GM20431 (cell line): ENCODE results near the gene GRK3.

Experiments
- in situ Hi-C: fragments of 300-500 bp; cut with MseI, MboI; formaldehyde crosslinking; loops from one replicate; pipeline ENCODE4 v1.15.0; 2020; ENCODE audit warnings: low sequenced_read_pairs; ENCODE audit not compliant: unreplicated experiment

The GRK3 gene

DNA sequence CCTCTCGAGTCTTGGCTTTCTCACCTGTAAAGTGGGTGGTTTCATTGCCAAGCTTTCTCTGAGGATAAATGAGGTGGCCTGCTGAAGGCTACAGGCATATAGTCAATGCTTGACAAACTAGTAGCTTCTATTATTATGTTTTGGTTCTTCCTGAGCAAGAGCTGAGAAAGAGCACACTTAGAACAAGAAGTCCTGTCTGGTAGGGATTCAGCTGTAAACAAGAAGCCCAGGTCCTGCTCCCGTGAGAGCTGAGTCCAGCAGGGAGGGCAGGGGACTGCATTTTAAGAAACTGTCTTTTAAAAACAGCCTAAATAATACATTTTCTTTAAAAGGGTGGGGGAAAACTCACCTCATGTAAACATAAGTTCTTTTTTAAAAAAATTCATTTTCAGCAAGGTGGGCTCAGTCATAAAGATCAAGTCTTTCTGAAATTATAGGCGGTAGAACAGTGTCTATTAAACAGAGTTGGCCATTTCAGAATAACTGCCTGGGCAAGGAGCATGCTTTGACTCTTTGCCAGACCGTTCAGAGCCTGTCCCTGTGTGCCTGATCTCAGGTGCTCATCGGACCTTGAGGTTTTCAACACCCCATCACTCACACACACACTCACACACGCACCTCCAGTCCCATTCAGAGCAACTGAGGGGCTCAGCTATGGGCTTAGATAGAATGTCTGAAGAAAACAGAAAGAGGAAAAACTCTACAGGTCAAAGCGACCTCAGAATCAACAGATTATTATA lies 148.4 kb downstream of the GRK3 start:
- in situ Hi-C loops, result loop anchor here (25.0 kb wide), 1 partner anchor 151 kb away; the partner anchor contains the start of gene GRK3

DNA sequence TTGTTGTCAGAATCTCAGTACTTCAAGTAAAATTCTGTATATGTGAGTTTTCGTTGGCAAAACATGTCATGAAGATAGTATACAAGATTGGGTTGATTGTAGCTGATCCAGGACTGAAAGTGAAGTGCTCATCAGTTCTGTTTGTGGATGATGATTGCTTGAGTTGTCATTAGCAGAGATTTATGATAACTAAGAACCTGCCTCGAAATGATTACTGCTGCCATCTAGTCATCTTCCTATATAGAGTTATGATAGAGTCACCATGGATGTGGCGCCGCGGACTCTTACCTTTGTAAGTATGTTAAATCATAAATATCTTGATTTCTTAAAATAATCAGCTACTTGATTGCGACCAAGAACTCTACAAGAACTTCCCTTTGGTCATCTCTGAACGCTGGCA lies 149.6 kb downstream of the GRK3 start:
- in situ Hi-C loops, result loop anchor here (25.0 kb wide), 1 partner anchor 152 kb away; the partner anchor contains the start of gene GRK3

DNA sequence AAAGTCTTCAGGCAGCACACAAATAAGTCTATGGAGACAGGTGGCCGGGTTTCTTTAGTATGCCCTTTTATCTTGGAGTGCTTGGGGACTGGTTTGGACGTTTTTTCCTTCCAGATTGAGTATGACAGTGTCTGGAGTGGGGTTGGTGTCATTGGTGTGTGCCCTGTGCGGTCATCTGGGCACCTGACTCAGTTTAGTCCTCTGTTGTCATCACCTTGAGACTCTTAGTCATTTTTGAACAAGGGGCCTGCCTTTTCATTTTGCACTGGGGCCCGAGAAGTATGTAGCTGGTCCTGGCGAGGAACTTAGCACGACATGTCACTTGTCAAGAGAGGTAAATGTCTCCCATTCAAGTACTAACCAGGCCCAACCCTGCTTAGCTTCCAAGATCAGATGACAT lies 150.3 kb downstream of the GRK3 start:
- in situ Hi-C loops, result loop anchor here (25.0 kb wide), 1 partner anchor 152 kb away; the partner anchor contains the start of gene GRK3

DNA sequence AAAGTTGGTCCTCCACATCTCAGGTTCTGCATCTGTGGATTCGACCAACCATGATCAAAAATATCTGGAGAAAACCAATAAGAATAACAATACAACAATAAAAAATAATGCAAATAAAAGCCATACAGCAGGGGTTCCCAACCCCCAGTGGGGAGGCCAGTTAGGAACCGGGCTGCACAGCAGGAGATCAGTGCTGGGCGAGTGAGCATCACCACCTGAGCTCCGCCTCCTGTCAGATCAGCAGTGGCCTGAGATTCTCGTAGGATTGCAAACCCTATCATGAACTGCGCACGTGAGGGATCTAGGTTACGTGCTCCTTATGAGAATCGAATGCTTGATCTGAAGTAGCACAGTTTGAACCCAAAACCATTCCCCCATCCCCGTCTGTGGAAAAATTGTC lies 152.2 kb downstream of the GRK3 start:
- in situ Hi-C loops, result loop anchor here (25.0 kb wide), 1 partner anchor 154 kb away; the partner anchor contains the start of gene GRK3

DNA sequence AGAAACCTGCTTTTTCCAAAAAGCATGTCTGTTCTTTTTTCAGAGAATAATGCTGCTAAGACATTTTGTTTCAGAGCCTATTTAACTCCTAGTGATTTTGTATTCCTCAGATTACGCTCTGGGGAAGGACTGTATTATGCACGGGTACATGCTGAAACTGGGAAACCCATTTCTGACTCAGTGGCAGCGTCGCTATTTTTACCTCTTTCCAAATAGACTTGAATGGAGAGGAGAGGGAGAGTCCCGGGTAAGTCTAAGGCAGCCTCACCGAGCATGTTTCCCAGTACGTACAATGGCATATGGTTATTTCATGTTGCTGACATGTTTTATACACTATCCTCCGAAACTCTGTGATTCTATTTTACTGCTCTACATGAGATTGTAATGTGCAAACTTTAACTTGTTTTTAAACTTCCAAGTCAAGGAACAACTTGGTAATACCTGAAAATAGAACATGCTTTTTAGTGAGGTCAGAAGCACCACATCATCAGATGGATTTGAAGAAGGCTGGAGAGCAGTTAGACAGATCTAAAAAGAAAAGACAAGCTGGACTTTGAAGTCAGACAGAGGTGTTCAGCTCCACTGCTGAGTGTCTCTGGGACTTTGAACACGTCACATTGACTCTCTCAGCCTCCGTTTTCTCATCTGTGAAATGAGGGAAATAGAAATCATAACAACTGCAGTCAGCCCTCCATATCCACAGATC lies 153.8 kb downstream of the GRK3 start:
- in situ Hi-C loops, result loop anchor here (25.0 kb wide), 1 partner anchor 156 kb away; the partner anchor contains the start of gene GRK3

DNA sequence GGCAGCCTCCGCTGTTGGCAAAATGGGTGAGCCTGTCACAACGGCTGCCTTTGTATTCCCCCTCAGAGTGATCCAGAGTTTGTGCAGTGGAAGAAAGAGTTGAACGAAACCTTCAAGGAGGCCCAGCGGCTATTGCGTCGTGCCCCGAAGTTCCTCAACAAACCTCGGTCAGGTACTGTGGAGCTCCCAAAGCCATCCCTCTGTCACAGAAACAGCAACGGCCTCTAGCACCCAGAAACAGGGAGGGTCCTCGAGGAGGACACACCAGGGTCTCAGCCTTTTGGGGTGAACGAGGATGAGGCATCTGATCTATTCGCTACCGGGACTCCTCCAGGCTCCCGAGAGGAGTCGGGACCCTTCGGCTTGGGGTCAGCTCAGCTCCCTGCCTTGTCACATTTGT lies 157.7 kb downstream of the GRK3 start:
- in situ Hi-C loops, result loop anchor here (25.0 kb wide), 1 partner anchor 160 kb away; the partner anchor contains the start of gene GRK3

DNA sequence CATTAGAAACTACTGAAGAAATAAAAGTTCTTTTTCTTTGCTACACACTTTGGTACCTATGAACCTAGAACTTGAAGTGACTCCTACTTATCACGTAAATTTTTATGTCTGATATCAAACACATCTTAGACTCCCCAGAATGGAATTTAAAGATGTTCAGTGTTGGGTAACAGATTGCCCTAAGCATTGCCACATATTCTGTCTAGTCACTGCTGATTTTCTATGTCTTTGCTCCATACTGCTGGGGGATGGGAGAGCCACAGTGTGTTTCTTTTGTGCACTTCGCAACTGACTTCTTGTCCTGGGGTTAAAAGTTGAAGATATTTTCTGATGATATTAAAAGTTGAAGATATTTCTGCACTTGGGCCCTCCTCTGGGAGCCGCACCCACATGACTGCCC lies 158.2 kb downstream of the GRK3 start:
- in situ Hi-C loops, result loop anchor here (25.0 kb wide), 1 partner anchor 160 kb away; the partner anchor contains the start of gene GRK3

DNA sequence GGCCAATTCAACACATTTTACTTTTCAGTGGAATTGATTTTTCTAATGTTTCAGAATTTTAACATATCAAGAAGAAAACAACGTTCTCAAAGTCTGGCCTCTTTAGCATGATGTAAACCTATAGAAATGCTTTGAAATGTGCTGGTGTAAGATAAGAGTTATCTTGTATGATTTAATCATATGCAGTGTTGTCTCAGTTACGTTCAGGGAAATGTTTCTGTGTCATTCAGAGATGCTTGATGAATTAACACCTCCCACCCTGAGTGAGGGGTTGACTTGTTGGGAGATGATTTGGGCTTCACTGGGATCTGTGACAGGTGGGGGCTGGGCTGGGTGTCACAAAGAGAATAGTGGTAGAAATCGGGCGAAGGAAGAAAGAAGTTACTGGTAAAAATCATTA lies 161.8 kb downstream of the GRK3 start:
- in situ Hi-C loops, result no loop called here

DNA sequence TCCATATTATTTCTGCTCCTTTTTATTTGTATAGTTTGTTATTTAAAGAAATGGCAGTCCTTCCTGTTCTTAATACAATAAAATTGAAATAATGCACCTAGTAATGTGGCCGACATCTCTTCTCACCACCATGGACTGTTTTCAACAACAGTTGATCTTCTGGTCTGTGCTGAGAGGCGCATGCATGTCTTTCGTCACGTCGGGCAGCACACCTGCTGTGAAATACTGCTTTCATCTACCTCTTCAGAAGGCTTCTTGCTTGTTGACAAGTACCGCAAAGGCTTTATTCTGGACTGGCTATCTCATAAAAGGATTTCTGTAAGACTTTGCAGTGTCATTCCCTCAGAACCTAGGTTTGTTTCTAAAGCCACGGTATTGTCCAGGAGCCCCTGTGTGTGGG lies 163.6 kb downstream of the GRK3 start:
- in situ Hi-C loops, result no loop called here

DNA sequence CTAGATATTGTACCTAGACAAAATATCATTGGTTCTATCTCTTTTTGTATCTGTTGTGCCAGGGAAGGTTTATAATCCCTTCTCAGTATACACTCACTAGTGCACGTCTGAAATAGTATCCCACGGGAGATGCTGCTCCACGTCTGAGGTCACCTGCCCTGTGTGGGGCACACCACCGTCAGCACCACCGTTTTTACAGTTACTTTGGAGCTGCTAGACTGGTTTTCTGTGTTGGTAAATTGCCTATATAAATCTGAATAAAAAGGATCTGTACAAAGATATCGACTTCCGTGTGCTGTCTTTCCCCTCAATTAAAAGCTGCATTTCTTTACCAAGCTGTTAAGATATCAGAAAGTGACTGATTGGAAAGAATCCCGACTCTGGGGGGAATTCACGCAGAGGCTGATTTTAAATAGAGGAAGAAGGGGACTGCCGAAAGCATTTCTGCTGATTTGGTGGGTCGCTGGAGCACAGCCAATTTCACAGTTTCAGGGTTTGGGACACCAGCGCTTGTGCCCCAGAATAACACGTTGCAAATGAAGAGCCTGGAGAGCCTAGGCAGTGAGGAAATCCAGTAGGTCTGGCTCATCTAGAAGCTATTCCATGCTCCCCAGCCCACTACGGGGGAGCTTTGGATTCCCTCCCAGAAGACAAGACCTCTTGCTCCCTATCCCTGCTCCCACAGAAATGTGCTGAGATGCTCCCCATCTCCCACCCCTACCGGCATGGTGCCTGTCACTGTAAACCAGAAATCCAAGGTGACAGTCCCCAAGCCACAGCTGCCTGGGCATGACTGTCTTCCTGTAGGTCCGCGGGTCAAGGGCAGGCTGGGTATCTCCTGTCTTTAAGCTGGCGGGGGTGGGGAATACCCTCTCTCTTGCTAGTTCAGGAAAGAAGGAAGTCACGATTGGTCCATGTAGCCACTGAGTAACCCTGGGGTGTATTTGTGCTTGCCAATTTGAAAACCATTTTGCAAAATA lies 164.8 kb downstream of the GRK3 start:
- in situ Hi-C loops, result no loop called here

DNA sequence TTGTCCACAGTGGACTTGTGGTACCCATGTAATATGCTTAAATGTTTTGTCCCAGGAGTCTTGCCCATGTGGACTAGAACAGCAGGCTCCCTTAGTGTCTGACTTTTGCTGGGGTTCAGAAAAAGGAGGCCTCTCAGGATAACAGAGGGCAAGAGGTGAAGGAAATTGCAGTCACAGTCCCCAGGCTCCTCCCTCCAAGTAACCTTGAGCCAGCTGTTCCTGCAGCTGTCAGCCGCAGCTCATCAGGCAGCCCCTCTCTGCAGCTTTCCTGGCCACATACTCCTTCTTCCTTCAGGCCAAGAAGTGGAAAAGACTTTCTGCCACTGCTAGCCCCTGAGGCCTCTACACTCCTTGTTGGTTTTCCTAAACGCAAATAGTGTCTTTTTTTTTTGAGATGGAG lies 171.2 kb downstream of the GRK3 start:
- in situ Hi-C loops, result no loop called here

DNA sequence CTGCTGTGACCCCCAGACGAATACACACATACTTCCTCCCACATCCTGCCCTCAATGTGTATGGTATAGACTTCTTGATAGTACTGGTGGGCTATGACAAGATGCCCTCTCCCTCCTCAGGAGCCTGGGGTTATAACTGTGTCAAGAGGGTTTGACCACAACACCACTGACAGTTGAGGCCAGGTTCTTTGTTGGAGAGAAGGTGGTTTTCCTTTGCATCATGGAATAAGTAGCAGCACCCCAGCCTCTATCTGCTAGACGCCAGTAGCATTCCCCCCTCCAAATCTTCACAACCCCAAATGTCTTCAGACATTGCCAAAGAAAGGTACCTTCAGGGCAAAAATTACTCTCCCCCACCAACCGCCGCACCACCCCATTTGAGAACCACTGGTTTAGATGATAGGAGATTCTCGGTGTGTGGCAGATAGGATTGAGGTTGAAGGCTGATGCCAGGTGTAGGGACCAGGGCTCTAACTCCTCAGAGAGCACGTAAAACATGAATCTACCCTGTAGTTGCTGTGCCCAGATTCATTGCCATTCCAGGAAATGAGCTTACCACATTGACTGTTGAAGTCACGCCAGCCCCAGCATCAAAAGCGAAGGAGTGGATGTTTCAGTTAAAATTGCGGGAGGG lies 172.0 kb downstream of the GRK3 start:
- in situ Hi-C loops, result no loop called here

DNA sequence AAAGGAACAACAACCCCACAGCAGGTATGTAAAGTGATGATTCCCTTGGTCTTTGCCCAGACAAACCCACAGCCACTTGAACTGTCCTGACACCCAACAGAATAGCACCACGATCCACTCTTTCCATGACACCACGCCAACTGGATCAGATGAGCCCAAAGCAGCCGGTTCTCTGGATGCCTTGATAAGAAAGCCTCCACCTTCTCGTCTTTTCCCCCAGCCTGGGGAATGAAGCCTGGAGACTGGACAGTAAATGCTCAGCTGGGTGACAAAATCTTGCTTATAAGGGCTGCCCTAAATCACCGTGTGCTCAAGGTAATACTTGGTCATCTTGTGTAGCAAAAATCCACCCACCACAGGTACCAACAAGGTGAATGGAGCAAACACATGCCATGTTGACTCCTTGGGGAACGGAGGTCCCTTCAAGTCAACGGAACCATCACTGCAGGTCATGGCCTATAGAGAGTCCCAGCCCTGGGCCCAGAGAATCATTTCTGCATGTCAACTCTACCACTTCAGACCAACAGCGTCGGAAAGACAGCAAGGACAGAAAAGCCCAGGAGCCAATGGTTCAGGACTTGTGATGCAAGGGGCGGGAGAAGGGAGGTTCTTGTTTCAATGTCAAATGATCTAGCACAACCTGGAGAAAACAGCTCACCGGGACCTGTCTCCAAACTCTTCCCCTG lies 175.3 kb downstream of the GRK3 start:
- in situ Hi-C loops, result no loop called here

DNA sequence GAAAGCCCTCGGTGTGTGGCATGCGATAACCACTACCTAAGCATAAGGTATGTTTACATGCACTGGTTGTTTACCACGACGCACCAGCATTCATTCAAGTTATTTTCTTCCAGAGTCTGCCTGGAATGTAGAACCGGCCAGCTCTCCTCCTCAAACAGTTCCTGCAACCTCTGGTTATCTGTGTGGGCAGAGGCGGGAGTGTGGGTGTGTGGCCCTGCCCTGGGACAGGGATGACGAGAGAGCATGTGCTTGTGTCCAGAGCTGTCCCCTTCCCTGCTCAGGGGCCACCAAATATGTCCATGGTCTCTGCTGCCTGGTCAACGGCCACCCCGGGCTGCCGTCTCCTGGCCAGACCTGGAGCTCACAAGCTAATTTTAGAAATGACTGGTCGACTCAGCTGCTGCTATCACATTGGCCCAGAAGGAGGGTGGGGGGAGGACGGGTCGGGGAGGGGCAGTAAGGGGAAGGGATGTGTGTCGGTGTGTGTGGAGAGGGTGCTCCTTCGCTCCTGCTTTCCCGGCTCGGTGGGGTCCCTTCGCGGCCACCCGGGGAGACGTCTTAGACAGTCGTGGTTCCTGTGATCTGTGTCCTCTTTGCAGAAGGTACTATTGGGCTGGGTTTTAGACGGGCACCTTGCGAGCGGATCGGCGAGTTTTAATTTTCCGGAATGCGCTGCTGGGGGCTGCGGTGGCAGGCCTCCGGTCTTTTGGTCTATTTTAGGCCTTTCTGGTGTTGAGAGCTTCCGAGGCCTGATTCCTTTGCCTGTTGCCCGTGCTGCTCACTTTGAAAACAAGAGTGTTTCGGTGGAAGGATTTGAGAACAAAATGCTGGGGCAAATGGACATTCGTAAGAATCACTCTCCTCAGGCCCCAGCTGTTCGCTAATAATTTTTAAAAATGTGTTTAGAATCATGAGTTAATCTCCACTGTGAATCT lies 177.5 kb downstream of the GRK3 start, which contains the start of gene MYO18B:
Gene MYO18B (plus strand): TSS at position 497 of the 935 bp plus-strand sequence. CDS start 18,905 bp downstream, outside the sequence.
- in situ Hi-C loops, result no loop called here

DNA sequence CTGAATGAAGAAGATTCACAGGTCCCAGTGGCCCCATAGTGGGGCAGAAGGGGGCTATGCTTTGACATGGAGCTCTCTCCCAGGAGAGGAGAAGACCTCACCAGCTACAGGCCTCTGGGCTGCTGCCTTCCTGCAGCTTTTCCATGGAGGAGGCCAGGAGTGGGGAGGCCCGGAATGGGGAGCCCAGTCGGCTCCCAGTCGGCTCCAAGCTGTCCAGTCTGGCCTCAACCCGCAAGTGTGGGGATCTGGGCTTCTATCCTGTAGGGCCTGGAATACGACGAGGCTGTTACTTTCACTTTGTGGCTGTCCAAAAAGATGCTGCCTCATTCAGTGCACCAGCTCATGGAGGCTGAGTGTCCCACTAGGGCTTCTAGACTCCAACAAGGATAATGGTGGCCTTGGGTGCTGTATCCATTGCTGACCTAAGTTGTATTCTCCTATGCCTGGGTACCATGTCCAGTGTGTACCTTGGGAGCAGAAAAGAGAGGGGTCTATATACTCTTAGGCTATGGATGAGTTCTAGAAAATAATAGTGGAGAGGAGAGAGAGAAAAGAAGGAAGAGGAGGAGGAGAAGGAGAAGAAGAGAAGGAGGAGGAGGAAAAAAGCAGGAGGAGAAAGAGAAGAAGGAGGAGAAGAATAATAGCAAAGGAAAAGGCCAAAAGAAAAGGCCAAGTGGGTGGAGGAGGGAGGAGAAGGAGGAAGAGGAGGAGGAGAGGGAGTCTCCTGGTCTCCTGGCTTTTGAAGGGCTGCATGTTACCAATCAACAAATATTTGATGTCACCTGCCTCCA lies 178.6 kb downstream of the GRK3 start:
- in situ Hi-C loops, result no loop called here

DNA sequence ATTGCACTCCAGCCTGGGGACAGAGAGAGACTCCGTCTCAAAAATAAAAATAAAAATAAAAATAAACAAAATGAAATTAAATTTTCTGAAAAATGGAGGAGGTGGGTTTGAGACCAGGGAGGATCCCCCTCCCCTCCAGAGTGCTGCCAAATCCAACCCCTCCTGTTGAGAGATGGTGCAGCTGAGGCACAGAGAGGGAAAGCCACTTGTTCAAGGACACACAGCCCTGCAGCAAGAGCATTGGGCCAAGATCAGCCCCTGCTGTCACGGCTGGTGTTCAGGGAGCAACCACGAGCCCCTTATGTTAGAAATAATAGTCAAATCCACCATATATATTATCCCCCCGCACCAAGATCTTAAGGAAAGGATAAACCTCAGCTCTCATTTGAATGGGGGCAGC lies 180.2 kb downstream of the GRK3 start:
- in situ Hi-C loops, result no loop called here

DNA sequence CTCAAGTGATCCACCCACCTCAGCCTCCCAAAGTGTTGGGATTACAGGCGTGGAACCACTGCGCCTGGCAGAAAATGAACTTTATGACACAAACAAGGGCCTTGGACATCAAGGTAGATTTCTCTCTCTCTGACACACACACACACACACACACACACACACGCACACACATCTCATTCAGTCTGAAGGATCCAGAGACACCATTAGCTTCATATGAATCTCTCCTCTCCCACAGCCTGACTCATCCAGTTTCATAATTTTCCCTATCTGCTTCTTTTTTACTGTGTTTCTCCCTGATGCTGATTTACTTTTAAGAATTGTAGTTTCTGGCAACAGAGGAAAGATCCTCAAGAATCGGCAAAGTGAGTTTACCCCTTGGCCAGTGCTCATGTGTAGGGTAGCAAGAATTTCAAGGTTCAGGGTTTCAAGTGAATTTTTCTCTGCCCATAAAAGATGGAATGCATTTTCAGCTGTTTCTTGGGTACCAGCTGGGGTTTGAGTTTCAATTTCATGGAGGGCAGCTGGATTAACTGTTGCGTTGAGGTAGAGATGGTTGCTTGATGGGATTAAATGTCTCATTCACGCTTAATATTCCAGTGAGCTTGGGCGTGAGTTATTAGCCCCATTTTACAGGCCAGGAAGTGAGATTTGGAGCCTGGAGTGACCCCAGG lies 181.0 kb downstream of the GRK3 start:
- in situ Hi-C loops, result no loop called here
